Vagina (tissue), 2 donors: ENCODE results near the gene CD164L2. TPM values are rescaled to one million over a fixed set of nuclear protein-coding genes. Genes with fewer than 3 reads are reported as not detected.

Experiments
- DNase-seq, 2 donors: peaks; one replicate each; pipeline ENCODE4 v3.0.0-alpha.2; 2017; ENCODE audit errors: extremely low spot score in 2 of 2
- H3K27ac ChIP-seq: fragments of 200-600 bp; sonication (generic); one replicate; pipeline ENCODE4 v1.5.1; 2019
- H3K27me3 ChIP-seq: fragments of 200-600 bp; sonication (generic); one replicate; pipeline ENCODE4 v1.5.1; 2019
- H3K36me3 ChIP-seq, 2 donors: fragments of 200-600 bp; sonication (generic); one replicate each; pipeline ENCODE4 v1.5.1; 2017 to 2019
- H3K4me1 ChIP-seq: fragments of 200-600 bp; sonication (generic); one replicate; pipeline ENCODE4 v1.5.1; 2019
- H3K4me3 ChIP-seq, 2 donors: fragments of 200-600 bp; sonication (generic); 1 replicate in 1 of 2; 2 replicates in 1 of 2; pipeline ENCODE4 v1.5.1; 2016 to 2019
- H3K9me3 ChIP-seq: fragments of 200-600 bp; sonication (generic); one replicate; pipeline ENCODE4 v1.5.1; 2019
- POLR2A ChIP-seq, 2 donors: fragments of 450-650 bp; IDR thresholded peaks; one replicate each; pipeline ENCODE4 v1.6.1; 2017; ENCODE audit warnings: antibody characterized with exemption in 2 of 2, mild to moderate bottlenecking in 2 of 2, moderate library complexity in 2 of 2
- POLR2AphosphoS5 ChIP-seq, 2 donors: sonication (generic); formaldehyde crosslinking; IDR thresholded peaks; one replicate each; pipeline ENCODE4 v1.9.0; 2017; ENCODE audit warnings: antibody characterized with exemption in 2 of 2, mild to moderate bottlenecking in 2 of 2, low read depth in 1 of 2; ENCODE audit not compliant: insufficient read depth in 1 of 2
- intact Hi-C: fragments of 100-400 bp; cut with DNase I; formaldehyde crosslinking; loops from one replicate; pipeline ENCODE4 v1.15.1; 2023
- total RNA-seq: library from RNA; depleted of rRNA; stranded (reverse); fragments of >200 nt; gene quantifications from one replicate; pipeline ENCODE4 v1.2.3, GENCODE V29; 2016
- TF ChIP-seq, protein P1 (sequence below), 3 experiments: fragments of 450-650 bp in 2 of 3; fragments of 200-600 bp in 1 of 3; sonication (generic) in 1 of 3; IDR thresholded peaks; one replicate each; pipeline ENCODE4 v1.5.1; 2017 to 2019; ENCODE audit warnings: antibody characterized with exemption in 3 of 3, mild to moderate bottlenecking in 2 of 3, moderate library complexity in 2 of 3

Gene CD164L2
- total RNA-seq, 1 donor from 2014 or later, result 7.6 TPM

- H3K4me1 ChIP-seq, result peaks cover 64% of the 10 kb centered on the region
- H3K27me3 ChIP-seq, result no peaks in the 10 kb centered on the region
- no peaks in the 10 kb centered on the region for H3K36me3 ChIP-seq
- intact Hi-C loops, result loop anchor here (5.0 kb wide), 1 partner anchor 207 kb away; no protein-coding TSS in a partner anchor
- DNase-seq, result no peak
- H3K27ac ChIP-seq, result no peak overlapping the region
- no peak overlapping the region for H3K4me3 ChIP-seq
- H3K9me3 ChIP-seq, result no peaks in the 10 kb centered on the region
- no peak for TF ChIP-seq POLR2A (IDR thresholded peaks at IDR 0.05)
- TF ChIP-seq POLR2AphosphoS5 (IDR thresholded peaks at IDR 0.05; ENCODE audit: insufficient read depth in 1 of 2, low read depth in 1 of 2), result no peak
- TF ChIP-seq, protein P1, sequence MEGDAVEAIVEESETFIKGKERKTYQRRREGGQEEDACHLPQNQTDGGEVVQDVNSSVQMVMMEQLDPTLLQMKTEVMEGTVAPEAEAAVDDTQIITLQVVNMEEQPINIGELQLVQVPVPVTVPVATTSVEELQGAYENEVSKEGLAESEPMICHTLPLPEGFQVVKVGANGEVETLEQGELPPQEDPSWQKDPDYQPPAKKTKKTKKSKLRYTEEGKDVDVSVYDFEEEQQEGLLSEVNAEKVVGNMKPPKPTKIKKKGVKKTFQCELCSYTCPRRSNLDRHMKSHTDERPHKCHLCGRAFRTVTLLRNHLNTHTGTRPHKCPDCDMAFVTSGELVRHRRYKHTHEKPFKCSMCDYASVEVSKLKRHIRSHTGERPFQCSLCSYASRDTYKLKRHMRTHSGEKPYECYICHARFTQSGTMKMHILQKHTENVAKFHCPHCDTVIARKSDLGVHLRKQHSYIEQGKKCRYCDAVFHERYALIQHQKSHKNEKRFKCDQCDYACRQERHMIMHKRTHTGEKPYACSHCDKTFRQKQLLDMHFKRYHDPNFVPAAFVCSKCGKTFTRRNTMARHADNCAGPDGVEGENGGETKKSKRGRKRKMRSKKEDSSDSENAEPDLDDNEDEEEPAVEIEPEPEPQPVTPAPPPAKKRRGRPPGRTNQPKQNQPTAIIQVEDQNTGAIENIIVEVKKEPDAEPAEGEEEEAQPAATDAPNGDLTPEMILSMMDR (IDR thresholded peaks at IDR 0.05), result no peak
Observed at GRCh38 chr1:27400082-27400962, 17.2 kb upstream of the CD164L2 start.

DNA sequence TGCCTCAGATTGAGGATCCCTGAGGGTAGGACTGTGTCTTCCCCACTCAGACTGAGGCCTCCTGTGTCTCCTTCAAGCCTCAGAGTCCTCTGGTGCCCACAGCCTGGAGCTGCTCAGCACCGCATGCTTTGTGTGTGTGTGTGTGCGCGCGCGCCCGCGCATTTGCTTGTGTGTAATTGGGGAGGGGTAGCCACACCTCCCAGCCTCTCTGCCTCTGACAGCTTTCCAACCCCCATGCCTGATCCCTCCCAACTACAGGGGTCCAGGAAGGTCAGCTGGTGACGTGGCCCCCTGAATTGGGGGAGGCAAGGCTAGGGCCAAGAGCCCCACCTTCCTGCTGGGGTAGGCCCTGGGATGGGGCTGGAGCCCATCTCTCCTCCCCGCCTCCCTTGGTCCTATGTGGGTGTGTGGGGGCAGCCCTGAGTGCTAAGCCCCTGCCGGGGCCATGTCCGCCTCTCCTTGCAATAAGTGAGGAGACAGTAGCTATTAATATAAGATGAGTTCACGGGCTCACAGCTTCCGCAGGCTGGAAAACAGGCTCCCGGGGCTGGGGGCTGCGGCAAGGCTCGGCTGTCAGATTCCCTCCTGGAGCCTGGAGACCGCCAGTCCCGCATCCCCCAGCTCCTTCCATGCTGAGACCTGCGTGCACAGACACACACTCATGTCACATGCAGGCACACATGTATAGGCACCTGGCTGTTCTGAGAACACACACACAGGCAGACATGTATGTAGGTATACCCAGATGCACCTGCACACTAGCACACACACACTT lies 16.3 kb upstream of the CD164L2 start:
- Histone ChIP-seq H3K4me3 (no peak overlapping the region), H3K4me1 (peaks cover 58% of the 10 kb centered on the region), H3K36me3 (no peaks in the 10 kb centered on the region), H3K27me3 (no peaks in the 10 kb centered on the region), H3K9me3 (no peaks in the 10 kb centered on the region), H3K27ac (no peak overlapping the region)
- intact Hi-C loops, result loop anchor here (5.0 to 10.0 kb wide), 2 partner anchors 208 to 265 kb away; no protein-coding TSS in a partner anchor
- no peak for DNase-seq
- TF ChIP-seq POLR2A (IDR thresholded peaks at IDR 0.05), result no peak
- TF ChIP-seq, protein P1 (IDR thresholded peaks at IDR 0.05), result no peak
- no peak for TF ChIP-seq POLR2AphosphoS5 (IDR thresholded peaks at IDR 0.05; ENCODE audit: insufficient read depth in 1 of 2, low read depth in 1 of 2)

GRCh38 chr1:27398405-27399149 lies 15.4 kb upstream of the CD164L2 start:
- no peak for DNase-seq
- Histone ChIP-seq H3K27ac (no peak overlapping the region), H3K36me3 (no peaks in the 10 kb centered on the region), H3K27me3 (no peaks in the 10 kb centered on the region), H3K9me3 (no peaks in the 10 kb centered on the region), H3K4me1 (peaks cover 49% of the 10 kb centered on the region), H3K4me3 (no peak overlapping the region)
- intact Hi-C loops, result loop anchor here (10.0 kb wide), 1 partner anchor 266 kb away; no protein-coding TSS in a partner anchor
- TF ChIP-seq, protein P1 (IDR thresholded peaks at IDR 0.05), result no peak
- no peak for TF ChIP-seq POLR2AphosphoS5 (IDR thresholded peaks at IDR 0.05; ENCODE audit: insufficient read depth in 1 of 2, low read depth in 1 of 2)
- TF ChIP-seq POLR2A (IDR thresholded peaks at IDR 0.05), result no peak

- H3K9me3 ChIP-seq, result no peaks in the 10 kb centered on the region
- no peak for DNase-seq
- peaks cover 41% of the 10 kb centered on the region for H3K4me1 ChIP-seq
- TF ChIP-seq POLR2A (IDR thresholded peaks at IDR 0.05) (no peak), POLR2AphosphoS5 (IDR thresholded peaks at IDR 0.05; ENCODE audit: insufficient read depth in 1 of 2, low read depth in 1 of 2) (no peak)
- TF ChIP-seq, protein P1 (IDR thresholded peaks at IDR 0.05), result no peak
- H3K4me3 ChIP-seq, result no peak overlapping the region
- intact Hi-C loops, result loop anchor here (10.0 kb wide), 1 partner anchor 267 kb away; no protein-coding TSS in a partner anchor
- no peaks in the 10 kb centered on the region for H3K27me3 ChIP-seq
- H3K36me3 ChIP-seq, result no peaks in the 10 kb centered on the region
- no peak overlapping the region for H3K27ac ChIP-seq
Observed at GRCh38 chr1:27397749-27398148, 14.6 kb upstream of the CD164L2 start.
